ELR (cell line): ENCODE results near the gene WBP1L.

Source experiments
- DNase-seq: peaks from one replicate; pipeline ENCODE4 v3.0.0-alpha.2; 2015; ENCODE audit warnings: low read depth

Gene WBP1L

GRCh38 chr10:102780527-102780808, 36.7 kb downstream of the WBP1L start:
- no peak for DNase-seq

- DNase-seq: no peak
These were observed 37.6 kb downstream of the WBP1L start for GRCh38 chr10:102781090-102781920.

GRCh38 chr10:102781921-102782557, 38.3 kb downstream of the WBP1L start:
- DNase-seq: peak; percentile 31

- no peak for DNase-seq
These were observed 39.2 kb downstream of the WBP1L start for GRCh38 chr10:102782673-102783551.

GRCh38 chr10:102783568-102783967, 39.8 kb downstream of the WBP1L start:
- DNase-seq: no peak

- DNase-seq: no peak
These were observed 42.1 kb downstream of the WBP1L start for GRCh38 chr10:102785818-102786217.

- DNase-seq: no peak
These were observed 48.1 kb downstream of the WBP1L start for GRCh38 chr10:102791754-102792395.

- no peak for DNase-seq
These were observed 52.0 kb downstream of the WBP1L start for GRCh38 chr10:102795453-102796406.

GRCh38 chr10:102796407-102797176, 52.8 kb downstream of the WBP1L start:
- peak; percentile 27 for DNase-seq

- no peak for DNase-seq
These were observed 56.1 kb downstream of the WBP1L start for GRCh38 chr10:102799691-102800471.

- DNase-seq: no peak
These were observed 57.0 kb downstream of the WBP1L start for GRCh38 chr10:102800611-102801335.

GRCh38 chr10:102801496-102801895, 57.7 kb downstream of the WBP1L start:
- no peak for DNase-seq

GRCh38 chr10:102801978-102802377, 58.2 kb downstream of the WBP1L start:
- no peak for DNase-seq

GRCh38 chr10:102802920-102803534, 59.3 kb downstream of the WBP1L start:
- peak; percentile 95 for DNase-seq

GRCh38 chr10:102804382-102805055, 60.8 kb downstream of the WBP1L start:
- no peak for DNase-seq

GRCh38 chr10:102808380-102808779, 64.6 kb downstream of the WBP1L start:
- DNase-seq: no peak

- no peak for DNase-seq
These were observed 67.6 kb downstream of the WBP1L start for GRCh38 chr10:102811346-102811745.
